ENCODE results near the gene NKX6-2.

GRCh38 chr10:132762267-132762666 lies 23.7 kb downstream of the NKX6-2 start:
- TF ChIP-seq CTCF (IDR thresholded peaks at IDR 0.05) (no peak), EZH2 (IDR thresholded peaks at IDR 0.05) (no peak)

All from neural progenitor cell (in vitro differentiated cells).